ENCODE results near the gene KRTAP9-8. TPM values are rescaled to one million over a fixed set of nuclear protein-coding genes. Genes with fewer than 3 reads are reported as not detected.

KRTAP9-8 gene
- total and polyA plus RNA-seq, 2 of the 13 experiments (the other 11 are each of a cell fraction or from before 2014, with no cell fraction given): not detected

DNA sequence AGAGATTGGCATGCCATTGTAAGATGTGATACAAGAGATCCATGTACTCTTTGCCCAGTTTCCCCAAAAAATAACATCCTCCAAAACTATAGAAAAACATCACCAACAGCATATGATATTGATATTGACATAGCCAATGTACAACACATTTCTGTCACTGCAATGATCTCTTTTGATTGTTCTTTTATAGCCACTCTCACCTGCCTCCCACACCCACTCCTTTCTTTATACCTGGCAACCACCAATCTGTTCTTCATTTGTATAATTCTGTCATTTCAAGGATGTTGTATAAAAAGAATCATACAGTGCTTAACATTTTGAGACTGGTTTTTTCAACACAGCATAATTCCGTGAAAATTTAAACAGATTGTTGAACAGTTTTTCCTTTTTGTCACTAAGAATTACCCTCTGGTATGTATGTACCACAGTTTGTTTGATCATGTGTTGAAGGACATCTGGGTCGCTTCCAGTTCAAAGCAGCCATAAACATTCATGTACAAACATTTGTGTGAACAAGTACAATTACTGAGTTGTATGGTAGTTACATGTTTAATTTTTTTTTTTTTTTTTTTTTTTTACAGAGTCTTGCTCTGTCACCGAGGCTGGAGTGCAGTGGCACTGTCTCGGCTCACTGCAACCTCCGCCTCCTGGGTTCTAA is 38.2 kb upstream of the KRTAP9-8 start:
- no peaks in the 10 kb centered on the region for H3K79me2 ChIP-seq (ENCODE audit: insufficient read depth, low read length)
- no peak overlapping the region for H3K27ac ChIP-seq (ENCODE audit: extremely low read length, insufficient read depth, low read length)
- FAIRE-seq: no peak
- intact Hi-C loops (cut with micrococcal nuclease; ENCODE audit: unreplicated experiment): no loop called here
- in situ Hi-C loops (cut with HindIII; ENCODE audit: extremely low pct_ligation_motif_present, low pct_unique_long_range_greater_than_20kb): no loop called here
- no peaks in the 10 kb centered on the region for H4K20me1 ChIP-seq (ENCODE audit: insufficient read depth, low read length)
- no peak for ATAC-seq
- 23% methylated on average over 4 of the region's 5 CpGs for WGBS (ENCODE audit: low lambda C conversion rate)
- H3K9ac ChIP-seq (ENCODE audit: insufficient read depth, low read depth, low read length): no peak overlapping the region
- H2AFZ ChIP-seq (ENCODE audit: low read length): no peak overlapping the region
- no peaks in the 10 kb centered on the region for H3K36me3 ChIP-seq (replicated peaks in 1 of 2; ENCODE audit: control insufficient read depth in 1 of 2, insufficient read depth in 2 of 2, low read length in 2 of 2)
- no TSS peak for BruUV-seq (replicated peaks)
- H3K4me3 ChIP-seq (replicated peaks in 1 of 3; ENCODE audit: insufficient read depth in 1 of 3, low read depth in 2 of 3, low read length in 3 of 3): no peak overlapping the region
- ChIA-PET POLR2A (no interaction called here), CTCF (ENCODE audit: low intra/inter-chr PET ratio, low total read pairs) (no interaction called here)
- H3K9me3 ChIP-seq (ENCODE audit: low read length): no peaks in the 10 kb centered on the region
- H3K4me1 ChIP-seq (ENCODE audit: insufficient read depth, low read length): no peaks in the 10 kb centered on the region
- no peak for DNase-seq (ENCODE audit: low spot score)
- H3K27me3 ChIP-seq (ENCODE audit: control insufficient read depth in 1 of 2, insufficient read depth in 2 of 2, low read length in 2 of 2): no peaks in the 10 kb centered on the region
- no peak overlapping the region for H3K4me2 ChIP-seq (ENCODE audit: low read depth, low read length)
- TF ChIP-seq GATAD2A (CRISPR knock-in tag; IDR thresholded peaks at IDR 0.05): no peak
- TF ChIP-seq ZNF337 (CRISPR knock-in tag; IDR thresholded peaks at IDR 0.05; ENCODE audit: borderline replicate concordance, low read depth): no peak
- TF ChIP-seq, protein P1, sequence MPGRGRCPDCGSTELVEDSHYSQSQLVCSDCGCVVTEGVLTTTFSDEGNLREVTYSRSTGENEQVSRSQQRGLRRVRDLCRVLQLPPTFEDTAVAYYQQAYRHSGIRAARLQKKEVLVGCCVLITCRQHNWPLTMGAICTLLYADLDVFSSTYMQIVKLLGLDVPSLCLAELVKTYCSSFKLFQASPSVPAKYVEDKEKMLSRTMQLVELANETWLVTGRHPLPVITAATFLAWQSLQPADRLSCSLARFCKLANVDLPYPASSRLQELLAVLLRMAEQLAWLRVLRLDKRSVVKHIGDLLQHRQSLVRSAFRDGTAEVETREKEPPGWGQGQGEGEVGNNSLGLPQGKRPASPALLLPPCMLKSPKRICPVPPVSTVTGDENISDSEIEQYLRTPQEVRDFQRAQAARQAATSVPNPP (CRISPR knock-in tag; IDR thresholded peaks at IDR 0.05): no peak
- TF ChIP-seq ZNF12 (CRISPR knock-in tag; IDR thresholded peaks at IDR 0.05): no peak
- TF ChIP-seq MED8 (CRISPR knock-in tag; IDR thresholded peaks at IDR 0.05; ENCODE audit: insufficient replicate concordance): no peak
- TF ChIP-seq, protein P2, sequence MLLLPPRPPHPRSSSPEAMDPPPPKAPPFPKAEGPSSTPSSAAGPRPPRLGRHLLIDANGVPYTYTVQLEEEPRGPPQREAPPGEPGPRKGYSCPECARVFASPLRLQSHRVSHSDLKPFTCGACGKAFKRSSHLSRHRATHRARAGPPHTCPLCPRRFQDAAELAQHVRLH (CRISPR knock-in tag; IDR thresholded peaks at IDR 0.05; ENCODE audit: borderline replicate concordance, low read depth): no peak
- TF ChIP-seq ZNF720 (CRISPR knock-in tag; IDR thresholded peaks at IDR 0.05): no peak
- no peak for TF ChIP-seq KDM6A (CRISPR knock-in tag; IDR thresholded peaks at IDR 0.05; ENCODE audit: low read depth)
- TF ChIP-seq TAF1 (CRISPR knock-in tag; IDR thresholded peaks at IDR 0.05): no peak
- TF ChIP-seq ZNF550 (CRISPR knock-in tag; IDR thresholded peaks at IDR 0.05; ENCODE audit: borderline replicate concordance): no peak
- no peak for TF ChIP-seq SP4 (CRISPR knock-in tag; IDR thresholded peaks at IDR 0.05)
- no peak for TF ChIP-seq NR2F6 (IDR thresholded peaks at IDR 0.05)
- no peak for TF ChIP-seq NR2F6 (CRISPR knock-in tag; IDR thresholded peaks at IDR 0.05)
- TF ChIP-seq PHF21A (CRISPR knock-in tag; IDR thresholded peaks at IDR 0.05): no peak
- no peak for TF ChIP-seq TCF12 (IDR thresholded peaks at IDR 0.05)
- TF ChIP-seq TCF12 (CRISPR knock-in tag; IDR thresholded peaks at IDR 0.05): no peak
- no peak for TF ChIP-seq ZBTB7A (CRISPR knock-in tag; IDR thresholded peaks at IDR 0.05)
- TF ChIP-seq CHD2 (IDR thresholded peaks at IDR 0.05; ENCODE audit: low read depth, low read length): no peak
- TF ChIP-seq ZFX (CRISPR knock-in tag; IDR thresholded peaks at IDR 0.05; ENCODE audit: low read depth): no peak
- TF ChIP-seq RFXAP (CRISPR knock-in tag; IDR thresholded peaks at IDR 0.05; ENCODE audit: borderline replicate concordance): no peak
- TF ChIP-seq, protein P3, sequence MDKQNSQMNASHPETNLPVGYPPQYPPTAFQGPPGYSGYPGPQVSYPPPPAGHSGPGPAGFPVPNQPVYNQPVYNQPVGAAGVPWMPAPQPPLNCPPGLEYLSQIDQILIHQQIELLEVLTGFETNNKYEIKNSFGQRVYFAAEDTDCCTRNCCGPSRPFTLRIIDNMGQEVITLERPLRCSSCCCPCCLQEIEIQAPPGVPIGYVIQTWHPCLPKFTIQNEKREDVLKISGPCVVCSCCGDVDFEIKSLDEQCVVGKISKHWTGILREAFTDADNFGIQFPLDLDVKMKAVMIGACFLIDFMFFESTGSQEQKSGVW (CRISPR knock-in tag; IDR thresholded peaks at IDR 0.05; ENCODE audit: borderline replicate concordance): no peak
